GM03348 (cell line): Measurements from ENCODE around the gene TMPRSS4.
"Not testable (repeated sequence)": the region's sequence is repeated elsewhere in the genome, so short reads cannot be mapped to it uniquely, and the experiment has no call there.

Experiments
- DNase-seq: peaks from one replicate; pipeline ENCODE4 v3.0.0; 2012; ENCODE audit warnings: low spot score

The TMPRSS4 gene

DNA sequence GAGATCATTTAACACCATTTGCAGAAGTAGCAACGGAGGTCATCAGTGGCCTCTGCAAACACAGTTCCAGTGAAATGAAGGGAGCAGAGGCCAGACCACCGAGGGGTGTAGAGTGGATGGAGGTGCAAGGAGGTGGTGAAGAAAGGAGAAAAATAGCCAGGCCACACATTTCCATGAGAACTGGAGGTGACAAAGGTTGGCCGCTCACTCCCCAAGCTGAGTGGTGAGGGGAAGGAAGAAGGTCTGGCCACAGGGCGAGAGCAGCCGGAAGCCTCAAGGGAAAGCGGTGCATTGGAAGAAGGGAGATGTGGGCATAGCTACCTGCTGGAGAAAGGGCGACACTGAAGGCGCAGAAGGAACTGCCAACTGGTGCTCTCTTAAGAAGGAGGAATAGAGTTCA is 20.1 kb upstream of the TMPRSS4 start:
- DNase-seq = no peak

DNA sequence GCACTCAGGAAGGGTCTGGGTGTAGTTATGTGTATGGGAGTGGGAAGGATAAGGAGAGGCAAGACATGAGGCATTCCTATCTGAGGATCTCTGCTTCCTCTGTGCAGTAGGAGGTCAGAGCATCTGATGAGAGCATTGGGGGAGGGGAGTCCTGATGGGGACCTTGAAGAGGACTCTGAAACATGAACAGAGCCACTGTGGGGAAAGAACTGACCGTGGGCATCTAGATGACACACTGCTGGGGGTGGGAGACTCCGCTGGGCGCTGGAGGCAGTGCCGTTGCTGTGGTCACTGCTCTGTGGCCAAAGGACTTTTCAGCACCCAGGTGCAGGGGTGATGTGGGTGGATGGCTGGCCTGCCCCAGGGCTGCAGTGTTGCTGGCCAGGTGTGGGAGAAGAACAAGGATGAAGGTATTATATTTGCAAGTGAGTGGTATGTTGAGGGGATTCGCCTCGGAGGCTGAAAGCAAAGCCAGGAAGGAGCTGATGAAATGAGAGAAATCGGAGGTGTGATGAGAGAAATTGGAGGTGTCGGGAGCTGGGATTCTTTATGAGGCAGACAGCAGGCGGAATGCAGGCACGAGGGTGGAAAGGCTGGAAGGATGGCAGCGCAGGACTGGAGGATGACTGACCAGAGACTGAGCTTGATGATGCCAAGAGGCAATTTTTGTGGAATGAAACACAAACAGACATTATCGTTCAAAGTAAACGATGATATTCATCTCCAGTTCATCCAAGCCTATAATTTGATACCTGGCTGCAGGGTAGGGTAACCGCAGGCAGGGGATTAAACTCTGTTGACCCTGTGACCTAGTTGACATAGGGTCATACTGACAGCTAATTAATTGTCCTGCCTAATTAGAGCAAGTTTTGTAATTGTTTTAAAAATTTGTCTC is 19.4 kb upstream of the TMPRSS4 start:
- DNase-seq = no peak

DNA sequence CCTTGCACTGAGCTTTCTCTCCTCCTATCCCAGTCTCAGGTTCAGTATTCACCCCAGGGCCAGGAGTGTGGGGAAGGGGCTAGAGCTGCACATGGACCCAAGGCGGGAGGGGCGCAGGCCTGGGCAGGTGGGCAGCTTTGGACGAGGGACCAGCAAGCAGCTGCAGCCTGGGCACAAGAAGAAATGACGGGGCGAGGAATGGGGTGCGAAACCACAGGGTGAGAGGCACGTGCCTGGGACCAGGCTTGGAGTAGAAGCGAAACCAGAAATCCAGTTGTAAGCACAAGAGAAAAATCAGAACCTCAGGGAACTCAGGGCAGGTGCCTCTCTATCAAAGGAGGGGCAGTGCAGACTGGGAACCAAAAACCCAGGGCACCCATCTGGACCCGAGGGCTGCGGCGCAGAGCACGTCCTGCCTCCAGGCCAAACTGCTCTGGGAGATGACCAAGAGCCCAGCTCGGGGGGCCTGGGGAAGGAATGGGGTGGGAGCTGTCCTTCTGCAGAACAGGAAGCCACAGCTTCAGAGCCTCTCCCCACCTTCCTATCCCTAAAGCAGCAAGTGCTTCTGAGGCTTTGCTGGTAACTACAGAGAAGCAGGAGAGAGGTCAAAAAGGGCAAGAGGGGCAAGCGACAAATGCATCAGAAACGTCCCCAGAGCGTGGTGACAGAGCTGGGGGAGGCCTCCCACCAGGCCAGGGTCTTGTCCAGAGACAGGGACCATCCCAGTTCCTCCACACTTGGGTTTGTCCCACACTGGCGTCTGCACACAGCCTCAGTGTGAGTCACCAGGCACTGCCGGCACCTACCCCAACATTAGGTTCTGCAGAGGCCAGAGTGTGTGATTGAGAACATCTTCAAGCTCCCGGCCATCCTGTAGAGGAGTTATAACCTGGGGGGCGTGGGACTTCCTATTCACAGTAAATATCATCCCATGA is 18.3 kb upstream of the TMPRSS4 start:
- DNase-seq = no peak

DNA sequence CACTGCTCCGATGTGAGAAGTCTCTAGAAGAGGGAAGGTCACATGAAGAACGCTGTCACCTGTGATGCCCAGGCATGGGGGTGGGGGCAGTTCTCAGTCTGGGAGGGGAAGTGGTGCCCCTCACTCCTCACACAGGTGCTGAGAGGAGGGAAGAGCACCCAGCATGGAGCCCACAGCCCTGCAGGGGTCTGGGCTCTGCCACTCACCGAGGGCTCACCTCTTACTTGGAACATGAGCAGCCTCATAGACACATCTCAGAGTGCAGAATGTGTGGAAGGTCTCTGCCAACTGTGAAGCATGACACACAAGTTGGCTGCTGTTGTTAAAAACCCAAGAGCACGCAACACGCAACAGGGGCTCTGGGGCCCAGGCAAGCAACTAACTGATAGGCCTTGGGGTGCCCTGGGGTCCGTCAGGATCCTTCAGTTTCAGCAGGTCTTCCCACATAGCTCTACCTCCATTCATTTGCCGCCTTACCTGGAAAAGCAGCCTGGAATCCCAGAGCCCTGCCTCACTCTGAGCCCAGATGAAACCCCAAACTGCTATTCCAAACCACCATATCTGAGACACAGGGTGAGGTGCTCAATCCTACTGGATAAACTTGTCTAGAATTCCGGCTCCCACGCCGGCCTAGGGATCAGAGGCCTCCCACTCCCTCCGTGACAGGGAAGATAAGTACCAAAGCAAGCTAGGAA is 17.5 kb upstream of the TMPRSS4 start:
- no peak for DNase-seq

DNA sequence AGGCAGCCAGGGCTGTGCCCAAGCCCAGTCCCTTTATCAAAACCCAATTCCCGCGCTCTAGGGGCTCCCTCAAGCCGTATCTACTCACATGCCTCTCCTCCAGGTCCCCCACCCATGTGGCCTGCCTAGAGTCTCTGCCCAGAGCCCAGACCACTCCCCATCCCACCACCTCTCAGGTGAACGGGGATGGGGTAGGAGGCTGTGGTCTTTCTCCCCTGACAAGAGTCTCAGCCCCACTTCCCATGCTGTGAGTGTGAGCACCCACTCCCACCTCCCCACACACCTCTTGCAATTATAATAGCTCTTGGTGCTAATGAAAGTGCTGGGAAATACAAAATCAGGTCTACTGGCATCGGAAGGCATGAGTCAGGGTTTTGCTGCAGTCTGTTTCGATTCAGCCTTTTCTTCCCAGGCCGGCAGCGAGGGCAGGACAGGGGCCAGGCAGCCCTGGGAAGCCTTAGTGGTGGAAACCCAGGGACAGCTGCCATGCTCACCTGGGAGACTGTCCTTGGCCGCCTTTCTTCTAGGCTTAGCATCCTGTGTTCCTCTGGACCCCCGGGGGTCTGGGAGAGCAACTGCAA is 16.7 kb upstream of the TMPRSS4 start:
- no peak for DNase-seq

DNA sequence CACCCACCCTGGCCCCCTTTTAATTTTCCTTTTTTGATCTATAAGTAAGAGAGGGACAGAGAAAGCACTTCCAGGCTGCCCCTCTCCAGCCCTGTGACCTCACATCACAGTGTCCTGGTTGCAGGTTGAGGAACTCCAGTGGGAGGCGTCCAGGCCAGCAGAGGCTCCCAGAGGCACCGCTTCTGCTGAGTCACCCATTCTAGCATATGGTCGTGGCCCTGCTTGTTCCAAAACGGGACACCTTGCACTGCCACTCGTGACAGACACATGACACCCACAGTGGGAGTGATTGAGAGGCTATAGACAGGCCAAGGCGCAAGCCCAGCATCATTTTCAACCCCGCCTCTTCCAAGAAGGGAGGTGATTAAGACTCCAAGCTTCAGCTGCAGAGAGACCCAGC is 16.0 kb upstream of the TMPRSS4 start:
- DNase-seq = no peak

DNA sequence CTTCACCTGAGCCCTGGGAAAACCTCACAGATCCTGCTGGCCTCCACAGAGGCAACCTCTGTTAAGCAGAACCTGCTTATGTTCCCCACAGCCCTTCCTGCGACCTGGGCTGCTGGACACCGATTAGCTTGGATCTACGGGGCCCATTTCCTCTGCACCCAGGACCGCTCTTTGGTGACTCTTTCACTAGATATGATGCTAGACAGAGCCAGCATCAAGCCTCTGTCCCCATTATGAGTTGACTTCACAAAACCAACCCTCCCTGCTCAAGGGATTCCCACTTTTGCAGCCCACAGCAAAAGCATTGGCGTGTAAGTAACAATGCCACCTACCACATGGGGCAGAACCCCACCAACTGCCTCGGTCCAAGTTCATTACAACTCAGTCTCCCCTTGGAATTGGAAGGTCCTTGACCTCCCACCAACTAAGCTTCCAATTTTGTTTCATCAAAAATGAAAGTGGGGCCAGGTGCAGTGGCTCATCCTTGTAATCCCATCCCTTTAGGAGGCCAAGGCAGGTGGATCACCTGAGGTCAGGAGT is 15.2 kb upstream of the TMPRSS4 start:
- DNase-seq = no peak

DNA sequence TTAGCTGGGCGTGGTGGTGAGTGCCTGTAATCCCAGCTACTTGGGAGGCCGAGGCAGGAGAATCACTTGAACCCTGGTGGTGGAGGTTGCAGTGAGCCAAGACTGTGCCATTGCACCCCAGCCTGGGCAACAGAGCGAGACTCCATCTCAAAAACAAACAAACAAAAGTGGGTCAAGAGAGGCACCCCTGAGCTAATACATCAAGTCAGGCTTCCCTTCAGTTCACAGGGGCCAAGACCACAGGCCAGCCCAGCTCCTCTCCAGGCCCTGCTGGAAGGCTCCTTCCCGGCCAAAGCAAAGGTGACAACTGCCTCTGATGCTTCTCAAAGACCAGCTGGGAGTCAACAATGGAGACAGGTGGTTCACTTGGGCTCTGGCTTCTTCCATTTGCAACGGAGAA is 14.7 kb upstream of the TMPRSS4 start:
- not testable (repeated sequence) for DNase-seq

DNA sequence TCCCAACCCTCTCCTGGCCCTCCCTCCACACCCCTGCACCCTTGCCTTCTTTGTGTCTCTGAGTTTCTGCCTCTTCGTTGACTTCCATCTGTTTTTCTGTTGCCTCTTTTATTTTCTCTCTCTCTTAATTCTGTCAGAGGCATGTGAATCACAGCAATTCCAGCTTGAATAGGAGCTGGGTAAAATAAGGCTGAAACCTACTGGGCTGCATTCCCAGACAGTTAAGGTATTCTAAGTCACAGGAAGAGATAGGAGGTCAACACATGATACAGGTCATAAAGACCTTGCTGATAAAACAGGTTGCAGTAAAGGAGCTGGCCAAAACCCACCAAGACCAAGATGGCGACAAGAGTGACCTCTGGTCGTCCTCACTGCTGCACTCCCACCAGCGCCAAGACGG is 14.2 kb upstream of the TMPRSS4 start:
- not testable (repeated sequence) for DNase-seq

DNA sequence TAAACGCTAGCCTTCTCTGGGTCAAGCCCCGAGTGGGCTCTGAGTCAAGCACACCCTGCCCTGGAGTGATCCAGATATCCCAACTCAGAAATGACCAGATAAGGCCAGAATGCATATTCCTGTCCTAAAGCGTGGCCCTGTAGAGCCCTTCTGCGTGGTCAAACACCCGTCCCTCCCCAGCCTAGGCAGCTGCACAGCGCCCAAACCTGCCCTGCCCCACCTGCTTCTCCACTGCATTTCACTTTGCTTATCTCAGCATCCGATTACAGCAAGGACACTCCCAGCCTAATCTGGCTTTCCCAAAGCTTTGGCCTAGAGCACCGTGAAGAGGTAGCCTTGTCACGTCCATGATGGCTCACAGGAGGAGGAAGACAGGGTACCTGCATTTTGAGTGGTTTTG is 11.9 kb upstream of the TMPRSS4 start:
- DNase-seq = no peak

DNA sequence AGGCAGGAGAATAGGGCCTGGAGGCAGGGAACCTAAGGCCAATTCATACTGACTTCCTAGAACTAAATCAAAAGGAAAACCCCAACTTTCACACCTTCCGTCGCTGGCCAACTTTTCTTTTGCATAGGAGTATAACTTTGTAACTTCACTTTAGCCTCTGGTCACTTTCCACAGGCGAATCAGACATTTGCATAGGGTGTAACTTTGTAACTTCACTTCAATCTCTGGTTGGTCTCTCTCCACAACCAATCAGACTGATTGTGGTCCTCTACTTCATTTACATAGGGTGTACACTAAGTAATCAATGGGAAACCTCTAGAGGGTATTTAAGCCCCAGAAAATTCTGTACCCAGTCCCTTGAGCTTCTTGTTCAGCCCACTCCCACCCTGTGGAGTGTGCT is 11.5 kb upstream of the TMPRSS4 start:
- no peak for DNase-seq

DNA sequence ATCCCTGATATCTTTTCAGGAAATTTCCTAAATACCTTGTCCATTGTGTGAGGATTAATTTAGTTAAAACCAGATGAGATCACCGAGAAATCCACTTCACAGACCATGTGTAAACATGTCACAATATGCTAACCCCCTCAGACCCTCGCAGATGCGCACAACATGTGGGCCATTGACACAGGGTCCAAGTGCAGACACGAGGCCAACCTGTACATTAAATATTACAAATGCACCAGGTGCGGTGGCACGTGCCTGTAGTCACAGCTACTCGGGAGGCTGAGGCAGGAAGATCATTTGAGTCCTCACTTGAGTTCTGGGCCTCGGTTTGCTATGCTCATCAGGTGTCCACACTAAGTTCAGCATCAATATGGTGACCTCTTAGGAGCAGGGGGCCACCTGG is 9.9 kb upstream of the TMPRSS4 start:
- no peak for DNase-seq

DNA sequence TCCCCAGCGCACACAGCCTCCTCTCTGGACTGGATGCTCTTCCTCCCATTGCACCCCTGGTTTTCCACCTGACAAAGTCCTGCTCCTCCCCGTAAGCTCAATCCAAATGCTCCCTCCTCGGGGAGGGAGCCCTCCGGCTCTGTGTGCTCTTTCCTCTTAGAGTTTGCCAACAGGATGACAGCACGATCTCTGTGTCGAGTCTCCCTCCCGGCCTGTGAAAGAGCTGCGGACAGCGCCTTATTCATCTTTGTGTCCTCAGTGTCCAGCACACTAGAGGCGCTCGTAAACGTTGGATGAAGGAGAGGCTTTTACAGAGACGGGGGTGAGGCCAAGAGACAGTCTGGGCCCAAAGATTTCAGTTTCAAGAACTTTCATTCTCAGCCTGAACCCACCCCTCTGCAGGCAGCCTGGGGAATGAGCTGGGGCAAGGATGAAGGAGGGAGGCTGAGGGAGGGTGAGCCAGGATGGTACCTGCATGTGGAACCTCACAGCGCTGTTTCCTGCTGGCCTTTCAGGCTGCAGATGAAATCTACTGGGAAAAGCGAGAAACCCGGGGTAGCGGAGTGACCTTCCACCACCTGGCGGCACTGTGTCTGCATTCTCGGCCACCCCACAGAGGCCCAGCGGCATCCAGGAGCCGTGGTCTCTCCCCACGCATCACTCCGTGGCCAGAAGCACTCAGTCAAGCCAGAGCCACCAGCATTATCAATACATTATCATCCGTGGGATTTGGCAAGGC is 8.5 kb upstream of the TMPRSS4 start:
- DNase-seq = no peak

DNA sequence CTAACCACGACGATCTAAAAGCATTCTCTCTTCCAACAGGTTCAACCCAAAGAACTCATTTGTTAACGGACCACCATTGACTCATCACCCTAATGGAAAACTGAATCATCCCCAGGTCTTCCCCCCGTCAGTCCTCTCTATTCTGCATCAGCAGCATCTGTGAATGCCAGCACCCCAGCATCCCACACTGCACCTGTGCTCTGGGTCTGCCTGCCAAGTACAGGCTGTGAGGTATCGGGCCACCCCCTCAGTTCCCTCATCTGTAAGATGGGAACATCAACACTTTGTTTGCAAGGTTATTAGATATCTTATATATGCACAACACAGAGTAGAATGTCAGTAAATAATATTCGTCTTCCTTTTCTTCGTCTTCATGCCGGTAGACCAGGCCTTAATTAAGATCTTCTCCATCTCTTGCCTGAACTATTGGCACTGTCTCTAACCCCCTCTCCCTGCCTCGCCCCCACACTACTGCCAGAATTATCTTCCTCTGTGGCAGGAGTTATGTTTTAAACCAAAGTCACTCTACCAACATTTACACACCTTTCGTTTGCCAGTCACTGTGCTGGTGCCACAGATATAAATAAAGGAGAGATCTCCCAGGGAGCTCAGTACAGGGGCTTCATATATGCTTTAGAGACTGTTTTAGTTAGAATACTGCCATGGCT is 7.8 kb upstream of the TMPRSS4 start:
- no peak for DNase-seq

DNA sequence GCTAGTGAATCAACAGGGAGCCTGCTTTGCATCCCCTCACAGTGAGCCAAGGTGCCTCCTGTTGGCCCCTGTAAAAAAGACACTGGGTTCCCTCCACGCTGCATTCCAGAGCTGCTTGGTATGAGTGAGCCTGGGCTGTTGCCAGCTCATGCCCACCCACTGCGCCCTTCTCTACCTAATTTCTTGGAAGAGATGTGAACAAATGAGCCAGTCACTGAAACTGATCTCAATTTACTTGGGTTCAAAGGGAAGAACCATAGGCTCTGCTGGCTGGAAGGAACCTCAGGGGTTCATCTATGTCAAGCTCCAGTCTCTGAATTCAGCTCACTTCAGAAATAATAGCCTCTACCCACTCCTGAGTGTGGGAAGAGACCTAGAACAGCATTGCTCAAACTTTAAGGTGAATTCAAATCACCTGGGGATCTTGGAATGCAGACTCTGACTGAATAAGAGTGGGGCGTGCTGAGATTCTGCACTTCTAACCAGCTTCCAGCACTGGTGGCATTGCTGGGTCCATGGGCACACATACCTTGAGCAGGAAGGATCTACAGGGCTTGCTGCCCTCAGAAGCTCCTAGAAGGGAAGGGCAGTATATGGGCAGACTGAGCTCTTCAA is 5.4 kb upstream of the TMPRSS4 start:
- DNase-seq = no peak

DNA sequence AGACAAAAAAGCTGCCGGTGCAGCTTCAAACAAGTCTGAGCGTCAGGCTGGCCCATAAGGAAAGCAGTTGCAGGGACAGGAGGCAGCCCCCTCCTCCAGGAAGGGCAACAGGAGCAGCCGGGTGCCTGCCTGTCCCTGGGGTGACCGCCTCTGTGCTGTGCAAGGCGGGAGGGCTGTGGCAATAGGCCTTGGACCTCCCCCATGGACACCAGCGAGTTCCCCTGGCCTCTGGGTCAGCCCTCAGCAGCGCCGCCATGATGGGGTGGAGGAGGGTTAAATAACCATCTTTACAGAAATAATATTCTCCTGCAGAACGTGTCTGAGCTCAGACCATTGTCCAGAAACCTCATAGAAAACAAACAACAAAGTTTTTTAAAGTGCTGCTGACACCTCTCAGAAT is 3.3 kb upstream of the TMPRSS4 start:
- no peak for DNase-seq

DNA sequence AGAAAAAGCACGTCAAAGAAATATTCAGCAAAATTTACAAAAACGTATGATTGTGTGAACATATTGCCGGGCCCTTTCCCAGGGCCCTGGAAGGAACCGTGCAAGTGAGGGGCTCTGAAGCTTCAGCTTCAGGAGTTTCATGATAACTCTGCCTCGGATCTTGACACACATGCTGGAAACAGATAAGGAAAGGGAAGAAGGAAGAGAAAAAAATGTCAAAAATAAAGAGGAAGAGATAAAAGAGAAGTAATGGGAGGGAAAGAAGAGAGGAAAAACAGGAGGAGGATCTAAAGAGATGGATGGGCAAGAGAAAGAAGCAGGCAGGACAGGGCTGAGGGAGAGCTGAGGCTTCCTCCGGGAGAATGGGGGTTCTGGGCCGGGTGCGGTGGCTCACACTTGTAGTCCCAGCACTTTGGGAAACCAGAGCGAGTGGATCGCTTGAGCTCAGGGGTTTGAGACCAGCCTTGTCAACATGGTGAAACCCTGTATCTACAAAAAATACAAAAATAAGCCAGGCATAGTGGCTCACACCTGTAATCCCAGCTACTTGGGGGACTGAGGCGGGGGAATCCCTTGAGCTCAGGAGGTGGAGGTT is 2.7 kb upstream of the TMPRSS4 start:
- no peak for DNase-seq

DNA sequence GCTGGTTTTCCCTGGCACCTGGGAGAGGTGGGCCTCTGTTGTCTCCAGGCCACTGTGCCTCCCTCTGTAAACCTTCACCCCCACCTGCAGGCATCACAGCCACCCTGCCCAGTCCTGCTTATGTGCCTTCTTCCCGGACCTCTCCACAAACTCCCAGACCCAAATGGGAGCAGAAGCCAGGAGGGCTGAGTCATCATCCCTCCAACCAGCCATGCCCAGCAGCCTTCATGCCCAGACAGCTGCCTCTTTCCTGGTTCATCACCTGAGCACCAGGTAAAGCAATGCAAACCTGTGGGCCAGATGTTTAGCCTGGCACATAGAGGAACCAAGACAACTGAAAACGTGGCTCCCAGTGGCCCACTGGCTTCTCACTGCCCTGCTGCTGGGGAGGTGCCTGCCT is 2.1 kb upstream of the TMPRSS4 start:
- DNase-seq = no peak

DNA sequence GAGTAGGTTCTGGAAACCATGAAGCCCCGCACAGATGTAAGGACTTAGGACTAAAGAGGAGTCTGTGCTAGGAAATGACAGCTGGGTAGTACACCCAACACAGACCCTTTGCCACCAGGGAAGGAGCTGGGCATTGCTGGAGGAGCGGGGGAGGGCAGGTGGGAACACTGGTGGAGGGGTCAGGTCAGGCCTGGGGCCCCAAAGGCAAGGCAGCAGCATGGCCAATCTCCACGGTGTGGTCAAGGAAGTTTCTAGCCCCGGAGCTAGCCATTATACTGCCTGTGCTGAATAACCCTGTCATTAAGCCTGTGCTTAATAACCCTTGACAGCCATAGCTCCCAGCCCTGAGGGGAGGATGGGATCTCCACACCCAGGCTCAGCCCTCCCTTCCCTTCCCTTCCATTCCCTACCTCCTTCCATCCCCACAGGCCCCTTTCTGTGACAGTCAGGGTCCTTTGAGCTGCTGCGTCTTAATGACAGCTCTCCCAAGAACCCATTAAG is 2.1 kb downstream of the TMPRSS4 start:
- DNase-seq = no peak

DNA sequence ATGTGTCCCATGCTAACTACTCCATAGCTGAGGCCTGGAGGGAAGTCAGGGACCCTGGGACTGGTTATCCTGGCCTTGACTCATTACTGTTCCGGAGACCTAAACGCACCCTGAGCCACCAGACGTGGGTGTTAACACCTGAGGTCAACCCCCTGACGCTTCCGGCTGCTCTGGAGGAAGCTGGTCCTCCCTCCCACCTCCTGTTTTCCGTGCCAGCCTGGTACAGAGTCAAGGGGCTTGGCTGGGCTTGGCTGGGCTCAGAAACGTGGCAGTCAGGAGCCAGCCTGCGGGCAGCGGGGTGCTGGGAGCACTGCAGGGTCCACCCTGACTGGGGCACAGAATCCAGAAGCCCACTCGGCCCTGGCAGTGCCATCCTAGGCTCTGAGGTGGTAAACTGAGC is 2.6 kb downstream of the TMPRSS4 start:
- no peak for DNase-seq
